Measurements from ENCODE around the gene TUBA4B. TPM values are rescaled to one million over a fixed set of nuclear protein-coding genes. Genes with fewer than 3 reads are reported as not detected.

The TUBA4B gene
- total RNA-seq, 2 donors from 2014 or later, result not detected

GRCh38 chr2:219298759-219299371, 45.8 kb downstream of the TUBA4B start:
- H3K27me3 ChIP-seq, result no peaks in the 10 kb centered on the region
- no peaks in the 10 kb centered on the region for H3K9me3 ChIP-seq
- DNase-seq (peak; percentile 87 to 93 (median 90)), ATAC-seq (peak; percentile 70)
- intact Hi-C loops (cut with DNase I), result no loop called here
- 22 to 75% methylated on average over 3 to 15 of the region's 15 CpGs for WGBS, 2 donors
- no peaks in the 10 kb centered on the region for H3K36me3 ChIP-seq (replicated peaks in 1 of 2; ENCODE audit: insufficient read depth in 1 of 2, low read depth in 2 of 2)
- H3K4me3 ChIP-seq, result no peak overlapping the region
- H3K4me1 ChIP-seq, result peaks cover 17% of the 10 kb centered on the region
- TF ChIP-seq POLR2A (IDR thresholded peaks at IDR 0.05), result no peak
- peak; percentile 96 to 99 (median 97) for TF ChIP-seq CTCF (IDR thresholded peaks at IDR 0.05)
- H3K27ac ChIP-seq, result no peak overlapping the region

GRCh38 chr2:219299372-219299760, 46.3 kb downstream of the TUBA4B start:
- Histone ChIP-seq H3K4me3 (no peak overlapping the region), H3K36me3 (replicated peaks in 1 of 2; ENCODE audit: insufficient read depth in 1 of 2, low read depth in 2 of 2) (no peaks in the 10 kb centered on the region), H3K27me3 (no peaks in the 10 kb centered on the region), H3K27ac (no peak overlapping the region), H3K9me3 (no peaks in the 10 kb centered on the region), H3K4me1 (peaks cover 13% of the 10 kb centered on the region)
- ATAC-seq (no peak), DNase-seq (no peak)
- 70 to 79% methylated on average over 5 to 6 of the region's 6 CpGs for WGBS, 2 donors
- TF ChIP-seq CTCF (IDR thresholded peaks at IDR 0.05), result no peak
- no peak for TF ChIP-seq POLR2A (IDR thresholded peaks at IDR 0.05)
- intact Hi-C loops (cut with DNase I), result no loop called here

GRCh38 chr2:219300022-219300421, 47.0 kb downstream of the TUBA4B start:
- Histone ChIP-seq H3K27me3 (no peaks in the 10 kb centered on the region), H3K27ac (no peak overlapping the region), H3K36me3 (replicated peaks in 1 of 2; ENCODE audit: insufficient read depth in 1 of 2, low read depth in 2 of 2) (no peaks in the 10 kb centered on the region), H3K4me3 (no peak overlapping the region), H3K4me1 (peaks cover 9% of the 10 kb centered on the region), H3K9me3 (no peaks in the 10 kb centered on the region)
- TF ChIP-seq CTCF (IDR thresholded peaks at IDR 0.05) (no peak), POLR2A (IDR thresholded peaks at IDR 0.05) (no peak)
- intact Hi-C loops (cut with DNase I), result loop anchor here (5.0 kb wide), 2 partner anchors 138 to 243 kb away; partner anchors contain the start of gene NHEJ1
- 57 to 67% methylated on average over 2 to 4 of the region's 5 CpGs for WGBS, 2 donors
- ATAC-seq (no peak), DNase-seq (no peak)

GRCh38 chr2:219302412-219302968, 49.4 kb downstream of the TUBA4B start:
- ATAC-seq, result no peak

More at GRCh38 chr2:219302412-219302968, 49.4 kb downstream of the TUBA4B start:
- Histone ChIP-seq H3K36me3 (replicated peaks in 1 of 2; ENCODE audit: insufficient read depth in 1 of 2, low read depth in 2 of 2) (no peaks in the 10 kb centered on the region), H3K27me3 (no peaks in the 10 kb centered on the region), H3K4me3 (no peak overlapping the region), H3K9me3 (no peaks in the 10 kb centered on the region), H3K4me1 (peaks cover 6% of the 10 kb centered on the region), H3K27ac (no peak overlapping the region)
- WGBS, 2 donors, result 40 to 44% methylated on average over 10 to 11 of the region's 11 CpGs
- TF ChIP-seq CTCF (IDR thresholded peaks at IDR 0.05) (no peak), POLR2A (IDR thresholded peaks at IDR 0.05) (no peak)
- DNase-seq, result no peak
- intact Hi-C loops (cut with DNase I), result loop anchor here (5.0 kb wide), 2 partner anchors 140 to 245 kb away; partner anchors contain the start of gene NHEJ1

All from body of pancreas (tissue), 4 donors.